GM12878 (cell line): ENCODE results near the gene IRS1. TPM values are rescaled to one million over a fixed set of nuclear protein-coding genes. Genes with fewer than 3 reads are reported as not detected.

ENCODE experiments used
- ATAC-seq: fragments of 200-7000 bp; cut with Tn5 transposase; 3 replicates; pipeline ENCODE4 v1.9.1; 2020; ENCODE audit warnings: mild to moderate bottlenecking, moderate library complexity
- BruUV-seq: library from RNA; stranded (reverse); fragments of 400-500 nt; replicated peaks from 2 replicates; lab custom pipeline; 2021; lab: Mats Ljungman, UMichigan
- CTCF ChIA-PET: fragments of 300-600 bp; sonication (Branson Sonifier 250); formaldehyde crosslinking; extraction: SDS; loops from one replicate; lab custom pipeline; 2021; ENCODE audit warnings: inconsistent platforms; lab: Yijun Ruan, JAX
- POLR2A ChIA-PET: fragments of 350-600 bp; formaldehyde crosslinking; extraction: SDS; loops from one replicate; lab custom pipeline; 2021; ENCODE audit warnings: inconsistent platforms; lab: Charles Lee
- RAD21 ChIA-PET: fragments of 300-600 bp; sonication (Branson Sonifier 250); formaldehyde crosslinking; loops from one replicate; lab custom pipeline; 2023; ENCODE audit warnings: antibody characterized with exemption; ENCODE audit not compliant: unreplicated experiment; lab: Charles Lee
- SMC1A ChIA-PET: fragments of 300-600 bp; sonication (Branson Sonifier 250); formaldehyde crosslinking; loops from one replicate; lab custom pipeline; 2023; ENCODE audit not compliant: unreplicated experiment, uncharacterized antibody; lab: Charles Lee
- DNase-seq: peaks from one replicate; pipeline ENCODE4 v3.0.0-alpha.2; 2011; ENCODE audit warnings: low read depth, low spot score
- FAIRE-seq: peaks from 3 replicates; lab custom pipeline; 2011; peaks lifted over from hg19 to GRCh38; lab: Jason Lieb, UNC
- H2AFZ ChIP-seq: 2 replicates; pipeline ENCODE4 v1.6.0; 2011; ENCODE audit warnings: low read depth, low read length, control low read depth; ENCODE audit not compliant: control insufficient read depth
- H3K27ac ChIP-seq: 2 replicates; pipeline ENCODE4 v1.5.1; 2011; ENCODE audit warnings: control low read depth; ENCODE audit not compliant: control insufficient read depth, insufficient read depth
- H3K27me3 ChIP-seq, 2 experiments: replicated peaks in 1 of 2; 2 replicates each; pipeline versions ENCODE4 v1.6.0 to v1.6.1; 2011; ENCODE audit warnings: low read length in 1 of 2; ENCODE audit not compliant: control insufficient read depth in 2 of 2, insufficient read depth in 2 of 2
- H3K36me3 ChIP-seq, 2 experiments: 2 replicates each; pipeline ENCODE4 v1.5.1; 2011; ENCODE audit warnings: low read length in 1 of 2; ENCODE audit not compliant: control insufficient read depth in 2 of 2, insufficient read depth in 2 of 2
- H3K4me1 ChIP-seq: 2 replicates; pipeline ENCODE4 v1.6.1; 2011; ENCODE audit warnings: mild to moderate bottlenecking, low read length, moderate library complexity, mixed read lengths; ENCODE audit not compliant: control insufficient read depth, insufficient read depth
- H3K4me2 ChIP-seq: 2 replicates; pipeline ENCODE4 v1.6.0; 2011; ENCODE audit warnings: control low read depth; ENCODE audit not compliant: control insufficient read depth, insufficient read depth
- H3K4me3 ChIP-seq: fragments of 200-600 bp; sonication (generic); 2 replicates; pipeline ENCODE4 v1.5.1; 2016
- H3K79me2 ChIP-seq: 2 replicates; pipeline ENCODE4 v1.6.0; 2011; ENCODE audit warnings: low read length; ENCODE audit not compliant: control insufficient read depth, insufficient read depth
- H3K9ac ChIP-seq: 2 replicates; pipeline ENCODE4 v1.8.0; 2011; ENCODE audit warnings: low read length, control low read depth, mixed read lengths; ENCODE audit not compliant: control insufficient read depth, insufficient read depth
- H3K9me3 ChIP-seq: replicated peaks from 3 replicates; pipeline ENCODE4 v1.5.1; 2011; ENCODE audit warnings: mild to moderate bottlenecking, low read length; ENCODE audit not compliant: control insufficient read depth, insufficient read depth
- H4K20me1 ChIP-seq: 2 replicates; pipeline ENCODE4 v1.6.0; 2011; ENCODE audit not compliant: control insufficient read depth, insufficient read depth
- ATF2 ChIP-seq: IDR thresholded peaks from 2 replicates; pipeline ENCODE4 v1.6.1; 2012; ENCODE audit warnings: low read length, inconsistent platforms
- BHLHE40 ChIP-seq, 2 experiments: fragments of 450-650 bp in 1 of 2; IDR thresholded peaks; 2 replicates each; pipeline ENCODE4 v1.6.1; 2011 to 2017; ENCODE audit warnings: low read depth in 2 of 2, borderline replicate concordance in 1 of 2, improper control_type of control experiment in 1 of 2, low read length in 1 of 2, mild to moderate bottlenecking in 1 of 2
- CREB1 ChIP-seq: IDR thresholded peaks from 2 replicates; pipeline ENCODE4 v1.6.1; 2012; ENCODE audit warnings: low read depth, mild to moderate bottlenecking, inconsistent platforms
- CUX1 ChIP-seq: IDR thresholded peaks from 2 replicates; pipeline ENCODE4 v1.6.1; 2012; ENCODE audit warnings: improper control_type of control experiment, low read depth, low read length; ENCODE audit not compliant: insufficient replicate concordance
- EED ChIP-seq: sonication (generic); IDR thresholded peaks from 2 replicates; pipeline ENCODE4 v1.6.1; 2016; ENCODE audit warnings: antibody characterized with exemption, low read depth
- HDAC2 ChIP-seq: fragments of 200-600 bp; sonication (generic); IDR thresholded peaks from 2 replicates; pipeline ENCODE4 v1.6.1; 2017
- HSF1 ChIP-seq: fragments of 150-350 bp; IDR thresholded peaks from 2 replicates; pipeline ENCODE4 v1.6.1; 2014; ENCODE audit warnings: mild to moderate bottlenecking, low read depth, low read length
- JUNB ChIP-seq: IDR thresholded peaks from 2 replicates; pipeline ENCODE4 v1.6.1; 2016; ENCODE audit warnings: antibody characterized with exemption, mild to moderate bottlenecking
- ZSCAN29 ChIP-seq: fragments of 450-650 bp; IDR thresholded peaks from 2 replicates; pipeline ENCODE4 v1.6.1; 2017; ENCODE audit warnings: mild to moderate bottlenecking, moderate library complexity
- WGBS: methylation state at CpG from one replicate; pipeline ENCODE4 v1.1.6; 2016; ENCODE audit warnings: low lambda C conversion rate; ENCODE audit not compliant: insufficient replicate concordance, insufficient coverage; ENCODE audit errors: missing lambda C conversion rate; 5-methylcytosine and 5-hydroxymethylcytosine counted together
- in situ Hi-C: fragments of 300-500 bp; cut with MboI; formaldehyde crosslinking; loops from 9 replicates; pipeline ENCODE4 v1.14.3; 2018; ENCODE audit warnings: mixed read lengths
- intact Hi-C: fragments of 100-400 bp; cut with micrococcal nuclease; formaldehyde crosslinking; loops from one replicate; pipeline ENCODE4 v1.14.2; 2022; ENCODE audit not compliant: unreplicated experiment
- polyA plus RNA-seq, 11 experiments: library from polyadenylated mRNA; depleted of rRNA in 4 of 11; unstranded in 6 of 11; stranded (reverse) in 5 of 11; fragments of >200 nt; fragmentation: Nextera tagmentation in 4 of 11; fragmentation: Illumina TruSeq in 1 of 11; extraction: Ambion mirVana in 4 of 11; extraction: Trizol in 1 of 11; gene quantifications; 1 replicate in 1 of 11; 2 replicates in 10 of 11; pipeline versions ENCODE4 v1.2.1 to v1.2.3, GENCODE V29; 2011 to 2016; ENCODE audit warnings: inconsistent platforms in 2 of 11, missing spikeins in 2 of 11, low read depth in 1 of 11
- total RNA-seq, 4 experiments: library from RNA; depleted of rRNA in 3 of 4; stranded (reverse); fragments of >200 nt in 3 of 4; fragmentation: Illumina TruSeq in 1 of 4; extraction: Trizol in 1 of 4; gene quantifications; 2 replicates each; pipeline versions ENCODE4 v1.2.1 to v1.2.3, GENCODE V29; 2013 to 2021
- TF ChIP-seq, protein P1 (sequence below): IDR thresholded peaks from 2 replicates; pipeline ENCODE4 v1.6.1; 2011; ENCODE audit warnings: low read depth, mild to moderate bottlenecking, low read length, moderate library complexity, borderline replicate concordance; ENCODE audit errors: extremely low read depth
- TF ChIP-seq, protein P2 (sequence below): fragments of 450-650 bp; IDR thresholded peaks from 2 replicates; pipeline ENCODE4 v1.6.1; 2017; ENCODE audit warnings: mild to moderate bottlenecking, low read depth, inconsistent platforms; ENCODE audit not compliant: poor library complexity, severe bottlenecking

IRS1 gene
- total and polyA plus RNA-seq, 10 of the 15 experiments (the other 5 are each of a cell fraction or from before 2014, with no cell fraction given), result 0.03 to 1.7 (median 0.34) TPM

GRCh38 chr2:226692521-226693126 lies 107.0 kb downstream of the IRS1 start:
- Histone ChIP-seq H3K9me3 (no peaks in the 10 kb centered on the region), H3K79me2 (no peaks in the 10 kb centered on the region), H3K4me1 (no peaks in the 10 kb centered on the region), H3K27ac (no peak overlapping the region), H3K27me3 (no peaks in the 10 kb centered on the region), H4K20me1 (no peaks in the 10 kb centered on the region), H3K36me3 (no peaks in the 10 kb centered on the region), H2AFZ (no peak overlapping the region), H3K4me2 (no peak overlapping the region), H3K9ac (no peak overlapping the region), H3K4me3 (no peak overlapping the region)
- FAIRE-seq (no peak), DNase-seq (no peak), ATAC-seq (no peak)
- no TSS peak for BruUV-seq
- ChIA-PET POLR2A (no interaction called here), SMC1A (no interaction called here), CTCF (no interaction called here), RAD21 (no interaction called here)
- 32% methylated on average over 9 of the region's 9 CpGs for WGBS
- in situ Hi-C loops, result no loop called here
- intact Hi-C loops, result no loop called here
- TF ChIP-seq BHLHE40 (IDR thresholded peaks at IDR 0.05; ENCODE audit: borderline replicate concordance in 1 of 2, low read depth in 2 of 2, low read length in 1 of 2) (no peak), ATF2 (no peak), HSF1 (no peak), EED (no peak), ZSCAN29 (no peak), CREB1 (no peak), CUX1 (no peak), JUNB (no peak), HDAC2 (no peak)
- TF ChIP-seq, protein P1, sequence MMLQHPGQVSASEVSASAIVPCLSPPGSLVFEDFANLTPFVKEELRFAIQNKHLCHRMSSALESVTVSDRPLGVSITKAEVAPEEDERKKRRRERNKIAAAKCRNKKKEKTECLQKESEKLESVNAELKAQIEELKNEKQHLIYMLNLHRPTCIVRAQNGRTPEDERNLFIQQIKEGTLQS, result no peak
- TF ChIP-seq, protein P2, sequence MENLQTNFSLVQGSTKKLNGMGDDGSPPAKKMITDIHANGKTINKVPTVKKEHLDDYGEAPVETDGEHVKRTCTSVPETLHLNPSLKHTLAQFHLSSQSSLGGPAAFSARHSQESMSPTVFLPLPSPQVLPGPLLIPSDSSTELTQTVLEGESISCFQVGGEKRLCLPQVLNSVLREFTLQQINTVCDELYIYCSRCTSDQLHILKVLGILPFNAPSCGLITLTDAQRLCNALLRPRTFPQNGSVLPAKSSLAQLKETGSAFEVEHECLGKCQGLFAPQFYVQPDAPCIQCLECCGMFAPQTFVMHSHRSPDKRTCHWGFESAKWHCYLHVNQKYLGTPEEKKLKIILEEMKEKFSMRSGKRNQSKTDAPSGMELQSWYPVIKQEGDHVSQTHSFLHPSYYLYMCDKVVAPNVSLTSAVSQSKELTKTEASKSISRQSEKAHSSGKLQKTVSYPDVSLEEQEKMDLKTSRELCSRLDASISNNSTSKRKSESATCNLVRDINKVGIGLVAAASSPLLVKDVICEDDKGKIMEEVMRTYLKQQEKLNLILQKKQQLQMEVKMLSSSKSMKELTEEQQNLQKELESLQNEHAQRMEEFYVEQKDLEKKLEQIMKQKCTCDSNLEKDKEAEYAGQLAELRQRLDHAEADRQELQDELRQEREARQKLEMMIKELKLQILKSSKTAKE, result no peak
